Endothelial cell of umbilical vein (primary cell): Measurements from ENCODE around the gene CPNE9.

Experiments used
- EZH2 ChIP-seq: IDR thresholded peaks from 2 replicates; pipeline ENCODE4 v1.6.1; 2012; ENCODE audit warnings: borderline replicate concordance, low read depth, mild to moderate bottlenecking, moderate library complexity, low read length, inconsistent platforms; ENCODE audit not compliant: severe bottlenecking
- FOS ChIP-seq: IDR thresholded peaks from 2 replicates; pipeline ENCODE4 v1.6.1; 2011; ENCODE audit warnings: mild to moderate bottlenecking, low read length, moderate library complexity, borderline replicate concordance; ENCODE audit not compliant: insufficient read depth
- GATA2 ChIP-seq: IDR thresholded peaks from 2 replicates; pipeline ENCODE4 v1.7.0; 2011; ENCODE audit warnings: low read depth, mild to moderate bottlenecking, moderate library complexity, mixed read lengths, low read length; ENCODE audit not compliant: insufficient read length, insufficient read depth
- JUN ChIP-seq: IDR thresholded peaks from 2 replicates; pipeline ENCODE4 v1.6.1; 2011; ENCODE audit warnings: borderline replicate concordance, low read depth; ENCODE audit not compliant: insufficient read length, insufficient read depth
- MYC ChIP-seq: IDR thresholded peaks from one replicate; pipeline ENCODE4 v1.6.1; 2011; ENCODE audit warnings: mild to moderate bottlenecking, low read depth, low read length
- POLR2A ChIP-seq: IDR thresholded peaks from 2 replicates; pipeline ENCODE4 v1.6.1; 2012; ENCODE audit warnings: low read depth, mild to moderate bottlenecking, control low read depth, low read length
- POLR2AphosphoS5 ChIP-seq: IDR thresholded peaks from 2 replicates; pipeline ENCODE4 v1.6.1; 2012; ENCODE audit warnings: low read depth, mild to moderate bottlenecking, control low read depth, low read length, moderate library complexity; ENCODE audit not compliant: insufficient read depth
- TF ChIP-seq, protein P1 (sequence below), 2 donors: IDR thresholded peaks; 1 replicate in 1 of 2; 2 replicates in 1 of 2; pipeline ENCODE4 v1.5.1; 2011; ENCODE audit warnings: low read length in 2 of 2, mild to moderate bottlenecking in 2 of 2, moderate library complexity in 2 of 2, control low read depth in 1 of 2, inconsistent platforms in 1 of 2, low read depth in 1 of 2; ENCODE audit not compliant: insufficient read depth in 1 of 2; ENCODE audit errors: extremely low read depth in 1 of 2

GRCh38 chr3:9676785-9677184 lies 26.8 kb upstream of the CPNE9 start:
- TF ChIP-seq, protein P1, sequence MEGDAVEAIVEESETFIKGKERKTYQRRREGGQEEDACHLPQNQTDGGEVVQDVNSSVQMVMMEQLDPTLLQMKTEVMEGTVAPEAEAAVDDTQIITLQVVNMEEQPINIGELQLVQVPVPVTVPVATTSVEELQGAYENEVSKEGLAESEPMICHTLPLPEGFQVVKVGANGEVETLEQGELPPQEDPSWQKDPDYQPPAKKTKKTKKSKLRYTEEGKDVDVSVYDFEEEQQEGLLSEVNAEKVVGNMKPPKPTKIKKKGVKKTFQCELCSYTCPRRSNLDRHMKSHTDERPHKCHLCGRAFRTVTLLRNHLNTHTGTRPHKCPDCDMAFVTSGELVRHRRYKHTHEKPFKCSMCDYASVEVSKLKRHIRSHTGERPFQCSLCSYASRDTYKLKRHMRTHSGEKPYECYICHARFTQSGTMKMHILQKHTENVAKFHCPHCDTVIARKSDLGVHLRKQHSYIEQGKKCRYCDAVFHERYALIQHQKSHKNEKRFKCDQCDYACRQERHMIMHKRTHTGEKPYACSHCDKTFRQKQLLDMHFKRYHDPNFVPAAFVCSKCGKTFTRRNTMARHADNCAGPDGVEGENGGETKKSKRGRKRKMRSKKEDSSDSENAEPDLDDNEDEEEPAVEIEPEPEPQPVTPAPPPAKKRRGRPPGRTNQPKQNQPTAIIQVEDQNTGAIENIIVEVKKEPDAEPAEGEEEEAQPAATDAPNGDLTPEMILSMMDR (IDR thresholded peaks at IDR 0.05; ENCODE audit: extremely low read depth in 1 of 2, insufficient read depth in 1 of 2, low read depth in 1 of 2, low read length in 2 of 2), result no peak
- TF ChIP-seq POLR2A (no peak), POLR2AphosphoS5 (no peak), JUN (peak; percentile 17), EZH2 (no peak), GATA2 (no peak), MYC (no peak), FOS (peak; percentile 71)
